GM12878 (cell line): Measurements from ENCODE around the gene MED25. TPM values are rescaled to one million over a fixed set of nuclear protein-coding genes. Genes with fewer than 3 reads are reported as not detected.

Source experiments
- ATAC-seq: fragments of 200-7000 bp; cut with Tn5 transposase; 3 replicates; pipeline ENCODE4 v1.9.1; 2020; ENCODE audit warnings: mild to moderate bottlenecking, moderate library complexity
- BruUV-seq: library from RNA; stranded (reverse); fragments of 400-500 nt; replicated peaks from 2 replicates; lab custom pipeline; 2021; lab: Mats Ljungman, UMichigan
- CTCF ChIA-PET: fragments of 300-600 bp; sonication (Branson Sonifier 250); formaldehyde crosslinking; extraction: SDS; loops from one replicate; lab custom pipeline; 2021; ENCODE audit warnings: inconsistent platforms; lab: Yijun Ruan, JAX
- POLR2A ChIA-PET: fragments of 350-600 bp; formaldehyde crosslinking; extraction: SDS; loops from one replicate; lab custom pipeline; 2021; ENCODE audit warnings: inconsistent platforms; lab: Charles Lee
- RAD21 ChIA-PET: fragments of 300-600 bp; sonication (Branson Sonifier 250); formaldehyde crosslinking; loops from one replicate; lab custom pipeline; 2023; ENCODE audit warnings: antibody characterized with exemption; ENCODE audit not compliant: unreplicated experiment; lab: Charles Lee
- SMC1A ChIA-PET: fragments of 300-600 bp; sonication (Branson Sonifier 250); formaldehyde crosslinking; loops from one replicate; lab custom pipeline; 2023; ENCODE audit not compliant: unreplicated experiment, uncharacterized antibody; lab: Charles Lee
- DNase-seq: peaks from one replicate; pipeline ENCODE4 v3.0.0-alpha.2; 2011; ENCODE audit warnings: low read depth, low spot score
- FAIRE-seq: peaks from 3 replicates; lab custom pipeline; 2011; peaks lifted over from hg19 to GRCh38; lab: Jason Lieb, UNC
- H2AFZ ChIP-seq: 2 replicates; pipeline ENCODE4 v1.6.0; 2011; ENCODE audit warnings: low read depth, low read length, control low read depth; ENCODE audit not compliant: control insufficient read depth
- H3K27ac ChIP-seq: 2 replicates; pipeline ENCODE4 v1.5.1; 2011; ENCODE audit warnings: control low read depth; ENCODE audit not compliant: control insufficient read depth, insufficient read depth
- H3K27me3 ChIP-seq, 2 experiments: replicated peaks in 1 of 2; 2 replicates each; pipeline versions ENCODE4 v1.6.0 to v1.6.1; 2011; ENCODE audit warnings: low read length in 1 of 2; ENCODE audit not compliant: control insufficient read depth in 2 of 2, insufficient read depth in 2 of 2
- H3K36me3 ChIP-seq, 2 experiments: 2 replicates each; pipeline ENCODE4 v1.5.1; 2011; ENCODE audit warnings: low read length in 1 of 2; ENCODE audit not compliant: control insufficient read depth in 2 of 2, insufficient read depth in 2 of 2
- H3K4me1 ChIP-seq: 2 replicates; pipeline ENCODE4 v1.6.1; 2011; ENCODE audit warnings: mild to moderate bottlenecking, low read length, moderate library complexity, mixed read lengths; ENCODE audit not compliant: control insufficient read depth, insufficient read depth
- H3K4me2 ChIP-seq: 2 replicates; pipeline ENCODE4 v1.6.0; 2011; ENCODE audit warnings: control low read depth; ENCODE audit not compliant: control insufficient read depth, insufficient read depth
- H3K4me3 ChIP-seq: fragments of 200-600 bp; sonication (generic); 2 replicates; pipeline ENCODE4 v1.5.1; 2016
- H3K79me2 ChIP-seq: 2 replicates; pipeline ENCODE4 v1.6.0; 2011; ENCODE audit warnings: low read length; ENCODE audit not compliant: control insufficient read depth, insufficient read depth
- H3K9ac ChIP-seq: 2 replicates; pipeline ENCODE4 v1.8.0; 2011; ENCODE audit warnings: low read length, control low read depth, mixed read lengths; ENCODE audit not compliant: control insufficient read depth, insufficient read depth
- H3K9me3 ChIP-seq: replicated peaks from 3 replicates; pipeline ENCODE4 v1.5.1; 2011; ENCODE audit warnings: mild to moderate bottlenecking, low read length; ENCODE audit not compliant: control insufficient read depth, insufficient read depth
- H4K20me1 ChIP-seq: 2 replicates; pipeline ENCODE4 v1.6.0; 2011; ENCODE audit not compliant: control insufficient read depth, insufficient read depth
- BRCA1 ChIP-seq: IDR thresholded peaks from 2 replicates; pipeline ENCODE4 v1.6.1; 2011; ENCODE audit warnings: low read depth, low read length, improper control_type of control experiment
- FOXM1 ChIP-seq: IDR thresholded peaks from 2 replicates; pipeline ENCODE4 v1.6.1; 2012; ENCODE audit warnings: low read depth, mild to moderate bottlenecking, inconsistent platforms, low read length, moderate library complexity
- HDAC2 ChIP-seq: fragments of 200-600 bp; sonication (generic); IDR thresholded peaks from 2 replicates; pipeline ENCODE4 v1.6.1; 2017
- IKZF1 ChIP-seq: fragments of 450-650 bp; conservative IDR thresholded peaks from 2 replicates; pipeline ENCODE4 v1.6.1; 2017; ENCODE audit warnings: antibody characterized with exemption, mild to moderate bottlenecking
- KAT2A ChIP-seq: conservative IDR thresholded peaks from 2 replicates; pipeline ENCODE4 v1.6.1; 2011; ENCODE audit warnings: low read depth, low read length; ENCODE audit not compliant: control insufficient read depth
- MEF2B ChIP-seq: fragments of 450-650 bp; IDR thresholded peaks from 2 replicates; pipeline ENCODE4 v1.6.1; 2018; ENCODE audit warnings: mild to moderate bottlenecking, moderate library complexity; ENCODE audit not compliant: partially characterized antibody, poor library complexity, severe bottlenecking
- NFIC ChIP-seq: IDR thresholded peaks from 2 replicates; pipeline ENCODE4 v1.6.1; 2012; ENCODE audit warnings: low read depth, mild to moderate bottlenecking, inconsistent platforms, low read length, moderate library complexity
- NFYA ChIP-seq: IDR thresholded peaks from 2 replicates; pipeline ENCODE4 v1.6.1; 2011; ENCODE audit warnings: low read depth, mild to moderate bottlenecking, low read length, improper control_type of control experiment, borderline replicate concordance
- SMARCA5 ChIP-seq: fragments of 450-650 bp; IDR thresholded peaks from 2 replicates; pipeline ENCODE4 v1.6.1; 2017; ENCODE audit warnings: mild to moderate bottlenecking
- TAF1 ChIP-seq: IDR thresholded peaks from 2 replicates; pipeline ENCODE4 v1.6.1; 2011; ENCODE audit warnings: mild to moderate bottlenecking, low read depth, low read length, borderline replicate concordance
- WGBS: methylation state at CpG from one replicate; pipeline ENCODE4 v1.1.6; 2016; ENCODE audit warnings: low lambda C conversion rate; ENCODE audit not compliant: insufficient replicate concordance, insufficient coverage; ENCODE audit errors: missing lambda C conversion rate; 5-methylcytosine and 5-hydroxymethylcytosine counted together
- in situ Hi-C: fragments of 300-500 bp; cut with MboI; formaldehyde crosslinking; loops from 9 replicates; pipeline ENCODE4 v1.14.3; 2018; ENCODE audit warnings: mixed read lengths
- intact Hi-C: fragments of 100-400 bp; cut with micrococcal nuclease; formaldehyde crosslinking; loops from one replicate; pipeline ENCODE4 v1.14.2; 2022; ENCODE audit not compliant: unreplicated experiment
- polyA plus RNA-seq, 11 experiments: library from polyadenylated mRNA; depleted of rRNA in 4 of 11; unstranded in 6 of 11; stranded (reverse) in 5 of 11; fragments of >200 nt; fragmentation: Nextera tagmentation in 4 of 11; fragmentation: Illumina TruSeq in 1 of 11; extraction: Ambion mirVana in 4 of 11; extraction: Trizol in 1 of 11; gene quantifications; 1 replicate in 1 of 11; 2 replicates in 10 of 11; pipeline versions ENCODE4 v1.2.1 to v1.2.3, GENCODE V29; 2011 to 2016; ENCODE audit warnings: inconsistent platforms in 2 of 11, missing spikeins in 2 of 11, low read depth in 1 of 11
- total RNA-seq, 4 experiments: library from RNA; depleted of rRNA in 3 of 4; stranded (reverse); fragments of >200 nt in 3 of 4; fragmentation: Illumina TruSeq in 1 of 4; extraction: Trizol in 1 of 4; gene quantifications; 2 replicates each; pipeline versions ENCODE4 v1.2.1 to v1.2.3, GENCODE V29; 2013 to 2021
- TF ChIP-seq, protein P1 (sequence below): fragments of 450-650 bp; IDR thresholded peaks from 2 replicates; pipeline ENCODE4 v1.6.1; 2017; ENCODE audit warnings: mild to moderate bottlenecking, moderate library complexity
- TF ChIP-seq, protein P2 (sequence below): fragments of 150-350 bp; IDR thresholded peaks from 2 replicates; pipeline ENCODE4 v1.6.1; 2014; ENCODE audit warnings: mild to moderate bottlenecking, low read depth, low read length
- TF ChIP-seq, protein P3 (sequence below): fragments of 450-650 bp; IDR thresholded peaks from 2 replicates; pipeline ENCODE4 v1.6.1; 2017; ENCODE audit warnings: mild to moderate bottlenecking, low read depth, inconsistent platforms; ENCODE audit not compliant: poor library complexity, severe bottlenecking
- TF ChIP-seq, protein P4 (sequence below): IDR thresholded peaks from 2 replicates; pipeline ENCODE4 v1.6.1; 2012; ENCODE audit warnings: low read length, inconsistent platforms

MED25 gene
- total and polyA plus RNA-seq, 10 of the 15 experiments (the other 5 are each of a cell fraction or from before 2014, with no cell fraction given) = 3.5 to 53.9 (median 17.1) TPM

DNA sequence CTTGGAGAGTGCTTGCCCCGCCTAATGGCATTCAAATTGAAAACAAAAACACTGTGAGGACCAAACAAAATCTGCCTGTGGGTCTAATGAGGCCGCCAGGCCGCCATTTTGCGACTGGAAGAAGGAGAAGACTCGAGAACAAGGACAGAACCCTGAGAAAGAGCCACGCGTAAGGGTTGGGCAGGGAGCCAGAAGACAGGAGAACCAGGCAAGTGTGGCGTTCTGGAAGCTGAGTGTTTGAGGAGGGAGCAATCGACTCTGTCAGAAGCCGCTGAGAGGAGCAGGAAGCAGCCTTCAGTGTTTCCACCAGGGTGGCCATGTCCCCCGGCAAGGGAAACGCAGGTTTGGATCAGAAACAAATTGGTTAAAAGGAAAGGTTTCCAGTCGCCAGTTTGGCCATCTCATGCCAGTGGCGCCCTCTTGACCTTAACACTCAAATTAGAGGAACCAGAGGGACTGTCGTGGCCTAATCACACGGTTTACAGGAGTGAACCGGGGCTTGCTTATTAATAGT lies 22.7 kb downstream of the MED25 start:
- DNase-seq = no peak
- ATAC-seq = no peak
- H3K36me3 ChIP-seq = peaks cover 6 to 10% of the 10 kb centered on the region in 2 experiments
- intact Hi-C loops (no loop called here), in situ Hi-C loops (no loop called here)
- RAD21 ChIA-PET = interaction anchor here (1.1 kb wide), 1 partner anchor 74 kb away, joined by 6 read pairs; the partner anchor contains the start of gene AP2A1
- no peaks in the 10 kb centered on the region for H3K79me2 ChIP-seq
- no peaks in the 10 kb centered on the region for H4K20me1 ChIP-seq
- H3K27me3 ChIP-seq = no peaks in the 10 kb centered on the region
- H2AFZ ChIP-seq = no peak overlapping the region
- WGBS = 91% methylated on average over 17 of the region's 17 CpGs
- H3K9me3 ChIP-seq = no peaks in the 10 kb centered on the region
- no peak overlapping the region for H3K27ac ChIP-seq
- POLR2A ChIA-PET = no interaction called here
- CTCF ChIA-PET = no interaction called here
- no peak for FAIRE-seq
- peaks cover 13% of the 10 kb centered on the region for H3K4me1 ChIP-seq
- no TSS peak for BruUV-seq
- no peak overlapping the region for H3K4me2 ChIP-seq
- H3K4me3 ChIP-seq = no peak overlapping the region
- SMC1A ChIA-PET = no interaction called here
- no peak overlapping the region for H3K9ac ChIP-seq
- TF ChIP-seq SMARCA5 = no peak
- no peak for TF ChIP-seq TAF1
- no peak for TF ChIP-seq MEF2B
- TF ChIP-seq, protein P1, sequence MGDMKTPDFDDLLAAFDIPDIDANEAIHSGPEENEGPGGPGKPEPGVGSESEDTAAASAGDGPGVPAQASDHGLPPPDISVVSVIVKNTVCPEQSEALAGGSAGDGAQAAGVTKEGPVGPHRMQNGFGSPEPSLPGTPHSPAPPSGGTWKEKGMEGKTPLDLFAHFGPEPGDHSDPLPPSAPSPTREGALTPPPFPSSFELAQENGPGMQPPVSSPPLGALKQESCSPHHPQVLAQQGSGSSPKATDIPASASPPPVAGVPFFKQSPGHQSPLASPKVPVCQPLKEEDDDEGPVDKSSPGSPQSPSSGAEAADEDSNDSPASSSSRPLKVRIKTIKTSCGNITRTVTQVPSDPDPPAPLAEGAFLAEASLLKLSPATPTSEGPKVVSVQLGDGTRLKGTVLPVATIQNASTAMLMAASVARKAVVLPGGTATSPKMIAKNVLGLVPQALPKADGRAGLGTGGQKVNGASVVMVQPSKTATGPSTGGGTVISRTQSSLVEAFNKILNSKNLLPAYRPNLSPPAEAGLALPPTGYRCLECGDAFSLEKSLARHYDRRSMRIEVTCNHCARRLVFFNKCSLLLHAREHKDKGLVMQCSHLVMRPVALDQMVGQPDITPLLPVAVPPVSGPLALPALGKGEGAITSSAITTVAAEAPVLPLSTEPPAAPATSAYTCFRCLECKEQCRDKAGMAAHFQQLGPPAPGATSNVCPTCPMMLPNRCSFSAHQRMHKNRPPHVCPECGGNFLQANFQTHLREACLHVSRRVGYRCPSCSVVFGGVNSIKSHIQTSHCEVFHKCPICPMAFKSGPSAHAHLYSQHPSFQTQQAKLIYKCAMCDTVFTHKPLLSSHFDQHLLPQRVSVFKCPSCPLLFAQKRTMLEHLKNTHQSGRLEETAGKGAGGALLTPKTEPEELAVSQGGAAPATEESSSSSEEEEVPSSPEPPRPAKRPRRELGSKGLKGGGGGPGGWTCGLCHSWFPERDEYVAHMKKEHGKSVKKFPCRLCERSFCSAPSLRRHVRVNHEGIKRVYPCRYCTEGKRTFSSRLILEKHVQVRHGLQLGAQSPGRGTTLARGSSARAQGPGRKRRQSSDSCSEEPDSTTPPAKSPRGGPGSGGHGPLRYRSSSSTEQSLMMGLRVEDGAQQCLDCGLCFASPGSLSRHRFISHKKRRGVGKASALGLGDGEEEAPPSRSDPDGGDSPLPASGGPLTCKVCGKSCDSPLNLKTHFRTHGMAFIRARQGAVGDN = no peak
- TF ChIP-seq, protein P2, sequence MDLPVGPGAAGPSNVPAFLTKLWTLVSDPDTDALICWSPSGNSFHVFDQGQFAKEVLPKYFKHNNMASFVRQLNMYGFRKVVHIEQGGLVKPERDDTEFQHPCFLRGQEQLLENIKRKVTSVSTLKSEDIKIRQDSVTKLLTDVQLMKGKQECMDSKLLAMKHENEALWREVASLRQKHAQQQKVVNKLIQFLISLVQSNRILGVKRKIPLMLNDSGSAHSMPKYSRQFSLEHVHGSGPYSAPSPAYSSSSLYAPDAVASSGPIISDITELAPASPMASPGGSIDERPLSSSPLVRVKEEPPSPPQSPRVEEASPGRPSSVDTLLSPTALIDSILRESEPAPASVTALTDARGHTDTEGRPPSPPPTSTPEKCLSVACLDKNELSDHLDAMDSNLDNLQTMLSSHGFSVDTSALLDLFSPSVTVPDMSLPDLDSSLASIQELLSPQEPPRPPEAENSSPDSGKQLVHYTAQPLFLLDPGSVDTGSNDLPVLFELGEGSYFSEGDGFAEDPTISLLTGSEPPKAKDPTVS = no peak
- TF ChIP-seq NFIC = no peak
- TF ChIP-seq BRCA1 = no peak
- no peak for TF ChIP-seq NFYA
- TF ChIP-seq, protein P3, sequence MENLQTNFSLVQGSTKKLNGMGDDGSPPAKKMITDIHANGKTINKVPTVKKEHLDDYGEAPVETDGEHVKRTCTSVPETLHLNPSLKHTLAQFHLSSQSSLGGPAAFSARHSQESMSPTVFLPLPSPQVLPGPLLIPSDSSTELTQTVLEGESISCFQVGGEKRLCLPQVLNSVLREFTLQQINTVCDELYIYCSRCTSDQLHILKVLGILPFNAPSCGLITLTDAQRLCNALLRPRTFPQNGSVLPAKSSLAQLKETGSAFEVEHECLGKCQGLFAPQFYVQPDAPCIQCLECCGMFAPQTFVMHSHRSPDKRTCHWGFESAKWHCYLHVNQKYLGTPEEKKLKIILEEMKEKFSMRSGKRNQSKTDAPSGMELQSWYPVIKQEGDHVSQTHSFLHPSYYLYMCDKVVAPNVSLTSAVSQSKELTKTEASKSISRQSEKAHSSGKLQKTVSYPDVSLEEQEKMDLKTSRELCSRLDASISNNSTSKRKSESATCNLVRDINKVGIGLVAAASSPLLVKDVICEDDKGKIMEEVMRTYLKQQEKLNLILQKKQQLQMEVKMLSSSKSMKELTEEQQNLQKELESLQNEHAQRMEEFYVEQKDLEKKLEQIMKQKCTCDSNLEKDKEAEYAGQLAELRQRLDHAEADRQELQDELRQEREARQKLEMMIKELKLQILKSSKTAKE = no peak
- TF ChIP-seq IKZF1 = no peak
- no peak for TF ChIP-seq HDAC2
- no peak for TF ChIP-seq FOXM1
- no peak for TF ChIP-seq KAT2A
- TF ChIP-seq, protein P4, sequence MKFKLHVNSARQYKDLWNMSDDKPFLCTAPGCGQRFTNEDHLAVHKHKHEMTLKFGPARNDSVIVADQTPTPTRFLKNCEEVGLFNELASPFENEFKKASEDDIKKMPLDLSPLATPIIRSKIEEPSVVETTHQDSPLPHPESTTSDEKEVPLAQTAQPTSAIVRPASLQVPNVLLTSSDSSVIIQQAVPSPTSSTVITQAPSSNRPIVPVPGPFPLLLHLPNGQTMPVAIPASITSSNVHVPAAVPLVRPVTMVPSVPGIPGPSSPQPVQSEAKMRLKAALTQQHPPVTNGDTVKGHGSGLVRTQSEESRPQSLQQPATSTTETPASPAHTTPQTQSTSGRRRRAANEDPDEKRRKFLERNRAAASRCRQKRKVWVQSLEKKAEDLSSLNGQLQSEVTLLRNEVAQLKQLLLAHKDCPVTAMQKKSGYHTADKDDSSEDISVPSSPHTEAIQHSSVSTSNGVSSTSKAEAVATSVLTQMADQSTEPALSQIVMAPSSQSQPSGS = no peak
